Measurements from ENCODE around the gene SEMA3D.

SEMA3D gene

DNA sequence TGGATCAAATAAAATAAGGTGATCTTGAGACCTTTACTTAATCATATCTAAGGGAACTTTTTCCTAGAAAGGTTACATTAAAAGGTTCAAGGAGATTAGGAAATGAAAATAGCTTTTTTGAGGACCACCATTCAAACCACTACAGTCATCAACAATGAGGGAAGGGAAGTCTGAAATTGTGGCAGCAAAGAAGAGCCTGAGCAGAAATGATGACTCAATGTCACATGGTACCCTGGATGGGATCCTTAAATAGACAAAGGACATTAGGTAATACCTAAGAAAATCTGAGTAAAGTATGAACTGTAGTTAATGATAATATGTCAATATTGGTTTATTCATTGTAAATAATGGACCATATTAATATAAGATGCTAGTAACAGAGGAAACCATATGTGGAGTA lies 236.0 kb downstream of the SEMA3D start:
- no peak overlapping the region for H3K4me3 ChIP-seq (ENCODE audit: extremely low read depth, insufficient read depth, low read length, poor library complexity, severe bottlenecking)
- no peaks in the 10 kb centered on the region for H3K36me3 ChIP-seq (ENCODE audit: control insufficient read depth, insufficient read depth, low read length)
- H3K4me1 ChIP-seq (ENCODE audit: control insufficient read depth, insufficient read depth, low read length, poor library complexity, severe bottlenecking): no peaks in the 10 kb centered on the region
- no peaks in the 10 kb centered on the region for H3K9me3 ChIP-seq (ENCODE audit: control insufficient read depth, low read length)
- no peak overlapping the region for H3K27ac ChIP-seq (ENCODE audit: low read depth, low read length, severe bottlenecking)

DNA sequence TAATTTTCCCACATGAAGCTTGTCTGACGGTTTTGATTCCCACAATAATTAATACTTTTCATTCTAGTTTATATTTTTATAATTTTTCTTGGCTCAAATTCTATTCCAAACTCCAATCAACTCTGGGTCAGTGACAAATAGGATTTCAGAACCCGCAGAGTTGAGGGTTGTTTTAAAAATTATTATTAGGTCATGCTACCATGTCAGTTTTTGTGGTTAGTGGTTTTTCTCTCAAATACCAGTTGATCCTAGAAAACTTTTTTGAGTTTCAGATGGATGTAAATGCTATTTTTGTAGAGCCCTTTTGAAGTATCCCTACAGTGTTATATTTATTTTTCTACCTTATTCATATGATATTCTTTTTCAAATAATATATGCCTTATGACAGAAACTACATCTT lies 237.4 kb downstream of the SEMA3D start:
- no peak overlapping the region for H3K27ac ChIP-seq (ENCODE audit: low read depth, low read length, severe bottlenecking)
- H3K9me3 ChIP-seq (ENCODE audit: control insufficient read depth, low read length): no peaks in the 10 kb centered on the region
- no peak overlapping the region for H3K4me3 ChIP-seq (ENCODE audit: extremely low read depth, insufficient read depth, low read length, poor library complexity, severe bottlenecking)
- WGBS, 2 experiments (ENCODE audit: insufficient coverage in 2 of 2): no CpG with 5 or more reads among the region's 2 CpGs
- no peaks in the 10 kb centered on the region for H3K36me3 ChIP-seq (ENCODE audit: control insufficient read depth, insufficient read depth, low read length)
- no peaks in the 10 kb centered on the region for H3K4me1 ChIP-seq (ENCODE audit: control insufficient read depth, insufficient read depth, low read length, poor library complexity, severe bottlenecking)

DNA sequence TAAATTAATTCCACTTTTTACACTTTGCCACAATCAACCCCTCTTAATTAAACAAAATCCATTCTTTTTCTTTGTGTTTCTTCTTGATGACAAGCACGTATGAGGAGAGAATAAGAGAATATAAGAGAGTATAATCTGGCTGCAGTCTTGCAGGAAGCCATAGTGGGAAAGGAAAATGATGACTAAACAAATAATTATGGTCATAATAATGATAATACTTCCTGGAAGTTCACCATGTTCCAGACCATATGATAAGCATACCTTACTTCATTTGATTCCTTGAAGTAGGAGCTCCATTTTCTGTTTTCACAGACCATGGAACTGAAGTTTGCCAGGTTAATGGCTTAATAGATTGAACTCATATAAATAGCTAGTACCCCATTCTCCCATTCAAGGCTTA lies 237.8 kb downstream of the SEMA3D start:
- no peak overlapping the region for H3K27ac ChIP-seq (ENCODE audit: low read depth, low read length, severe bottlenecking)
- no peaks in the 10 kb centered on the region for H3K36me3 ChIP-seq (ENCODE audit: control insufficient read depth, insufficient read depth, low read length)
- no peaks in the 10 kb centered on the region for H3K4me1 ChIP-seq (ENCODE audit: control insufficient read depth, insufficient read depth, low read length, poor library complexity, severe bottlenecking)
- no peak overlapping the region for H3K4me3 ChIP-seq (ENCODE audit: extremely low read depth, insufficient read depth, low read length, poor library complexity, severe bottlenecking)
- no peaks in the 10 kb centered on the region for H3K9me3 ChIP-seq (ENCODE audit: control insufficient read depth, low read length)
- WGBS, 2 experiments (ENCODE audit: insufficient coverage in 2 of 2): no CpG with 5 or more reads among the region's 1 CpG

DNA sequence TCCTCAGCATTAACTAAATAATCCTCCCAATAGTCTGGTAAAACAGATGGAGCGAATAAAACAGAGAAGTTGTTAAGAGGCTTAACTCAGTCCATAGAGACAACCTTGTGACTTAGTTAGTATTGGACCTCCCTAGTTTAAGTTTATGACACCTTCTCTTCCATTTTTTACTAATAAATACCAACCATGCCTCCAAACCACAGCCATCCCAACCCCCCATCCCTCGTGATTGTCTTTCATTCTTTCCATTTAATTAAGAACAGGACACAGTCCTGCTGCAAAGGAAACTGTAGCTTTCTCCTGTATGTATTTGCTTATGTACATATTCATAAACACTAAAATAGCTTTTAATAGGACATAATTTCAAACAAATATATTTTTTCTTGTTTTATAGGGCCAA lies 238.2 kb downstream of the SEMA3D start:
- no peaks in the 10 kb centered on the region for H3K9me3 ChIP-seq (ENCODE audit: control insufficient read depth, low read length)
- WGBS, 2 experiments (ENCODE audit: insufficient coverage in 2 of 2): 83% methylated on average over 1 of the region's 2 CpGs; no CpG with 5 or more reads in 1 of the 2 experiments
- H3K4me1 ChIP-seq (ENCODE audit: control insufficient read depth, insufficient read depth, low read length, poor library complexity, severe bottlenecking): no peaks in the 10 kb centered on the region
- H3K27ac ChIP-seq (ENCODE audit: low read depth, low read length, severe bottlenecking): no peak overlapping the region
- H3K4me3 ChIP-seq (ENCODE audit: extremely low read depth, insufficient read depth, low read length, poor library complexity, severe bottlenecking): no peak overlapping the region
- H3K36me3 ChIP-seq (ENCODE audit: control insufficient read depth, insufficient read depth, low read length): no peaks in the 10 kb centered on the region

DNA sequence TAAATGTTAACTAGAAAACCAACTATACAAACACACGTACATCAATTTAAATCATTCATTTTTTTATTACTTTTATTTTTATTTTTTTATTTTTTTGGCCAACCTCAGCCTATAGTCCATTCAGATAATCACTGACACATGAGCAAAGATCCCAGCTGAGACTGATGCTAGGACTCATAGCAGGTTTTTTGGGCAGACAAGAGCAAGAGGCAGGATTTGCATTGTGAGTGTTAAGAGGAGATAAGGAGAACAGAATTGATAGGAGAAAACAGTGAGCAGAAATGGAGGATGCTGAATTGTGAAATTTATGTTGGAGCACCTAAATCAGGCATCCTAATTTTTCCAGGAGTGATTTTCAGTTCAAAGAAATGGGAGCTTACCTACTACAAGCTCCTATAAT lies 240.3 kb downstream of the SEMA3D start:
- Histone ChIP-seq H3K4me3 (ENCODE audit: extremely low read depth, insufficient read depth, low read length, poor library complexity, severe bottlenecking) (no peak overlapping the region), H3K36me3 (ENCODE audit: control insufficient read depth, insufficient read depth, low read length) (no peaks in the 10 kb centered on the region), H3K27ac (ENCODE audit: low read depth, low read length, severe bottlenecking) (no peak overlapping the region), H3K4me1 (ENCODE audit: control insufficient read depth, insufficient read depth, low read length, poor library complexity, severe bottlenecking) (no peaks in the 10 kb centered on the region), H3K9me3 (ENCODE audit: control insufficient read depth, low read length) (no peaks in the 10 kb centered on the region)
- WGBS, 2 experiments (ENCODE audit: insufficient coverage in 2 of 2): no CpG with 5 or more reads among the region's 1 CpG
